GM19452 (cell line): ENCODE data around the gene CEP85L.

Experiments used
- ATAC-seq: cut with Tn5 transposase; IDR thresholded peaks from one replicate; pipeline ENCODE4 v1.9.1; 2021; ENCODE audit not compliant: unreplicated experiment

The CEP85L gene

DNA sequence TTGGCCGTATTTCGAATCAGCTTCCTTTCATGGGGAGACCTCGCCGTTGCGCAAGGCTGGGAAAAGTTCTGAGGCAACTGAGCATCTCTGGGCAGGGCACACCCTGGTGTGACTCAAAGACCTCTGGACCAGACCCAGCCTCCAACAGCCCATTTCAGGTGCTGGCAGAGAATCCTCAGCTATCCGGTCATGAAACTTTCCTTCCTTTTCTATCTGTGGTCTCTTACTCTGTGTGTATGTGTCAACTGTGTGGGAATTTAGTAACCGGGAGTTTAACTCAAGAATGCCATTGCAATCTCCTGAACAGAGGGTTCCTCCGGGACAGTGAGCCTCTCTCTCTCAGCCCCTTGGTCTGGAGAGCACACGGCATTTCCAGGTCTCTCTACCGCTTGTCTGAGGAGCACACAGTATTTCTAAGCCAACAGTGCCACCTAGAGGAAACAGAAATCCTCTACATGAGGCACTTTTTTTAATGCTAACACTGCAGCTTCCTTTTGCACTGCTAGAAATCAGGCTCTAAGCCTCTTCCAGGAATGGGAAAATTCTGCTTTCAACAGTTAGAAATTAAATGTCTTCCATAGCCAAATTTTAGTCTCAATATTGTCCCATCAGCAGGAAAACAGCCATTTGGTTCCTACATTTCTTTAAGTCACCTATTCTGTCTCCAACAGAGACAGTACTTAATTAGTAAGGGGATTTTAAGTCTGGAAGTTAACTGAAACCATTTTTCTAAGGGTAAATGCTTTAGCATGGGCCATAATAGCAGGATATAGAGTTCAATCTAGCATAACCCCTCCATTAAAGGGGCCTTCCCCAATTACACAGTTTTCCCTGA is 70.6 kb downstream of the CEP85L start:
- ATAC-seq, result no peak

DNA sequence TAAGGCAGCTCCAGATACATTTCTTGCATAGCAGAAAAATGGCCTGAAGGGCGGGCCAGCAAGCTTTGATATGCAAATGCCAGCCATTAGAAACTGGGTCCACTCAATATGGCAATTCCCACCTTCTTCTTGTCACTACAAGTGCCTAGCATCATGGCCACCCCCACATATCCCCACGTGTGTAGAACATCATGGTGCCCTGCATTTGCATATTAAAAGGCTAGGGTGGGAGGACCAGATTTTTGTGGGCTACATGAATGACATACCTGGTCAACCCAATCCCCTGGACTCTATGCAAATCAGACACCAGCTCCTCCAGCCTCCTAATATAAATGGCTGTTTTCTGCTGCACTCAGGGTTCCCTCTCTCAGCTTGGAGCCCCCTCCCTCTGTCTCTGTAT is 71.6 kb downstream of the CEP85L start:
- no peak for ATAC-seq

DNA sequence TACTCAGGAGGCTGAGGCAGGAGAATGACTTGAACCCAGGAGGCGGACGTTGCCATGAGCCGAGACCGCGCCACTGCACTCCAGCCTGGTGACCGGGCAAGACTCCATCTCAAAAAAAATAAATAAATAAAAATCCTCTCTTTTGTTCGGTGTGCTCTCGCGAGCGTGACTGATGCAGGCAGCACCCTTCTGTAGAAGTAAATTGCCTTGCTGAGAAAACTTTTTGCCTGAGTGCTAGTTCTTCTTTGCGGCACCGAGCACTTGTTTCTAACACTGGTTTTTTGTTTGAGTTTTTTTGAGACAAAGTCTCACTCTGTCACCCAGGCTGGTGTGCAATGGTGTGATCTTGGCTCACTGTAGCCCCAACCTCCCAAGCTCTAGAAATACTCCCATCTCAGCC is 72.8 kb downstream of the CEP85L start:
- no peak for ATAC-seq

DNA sequence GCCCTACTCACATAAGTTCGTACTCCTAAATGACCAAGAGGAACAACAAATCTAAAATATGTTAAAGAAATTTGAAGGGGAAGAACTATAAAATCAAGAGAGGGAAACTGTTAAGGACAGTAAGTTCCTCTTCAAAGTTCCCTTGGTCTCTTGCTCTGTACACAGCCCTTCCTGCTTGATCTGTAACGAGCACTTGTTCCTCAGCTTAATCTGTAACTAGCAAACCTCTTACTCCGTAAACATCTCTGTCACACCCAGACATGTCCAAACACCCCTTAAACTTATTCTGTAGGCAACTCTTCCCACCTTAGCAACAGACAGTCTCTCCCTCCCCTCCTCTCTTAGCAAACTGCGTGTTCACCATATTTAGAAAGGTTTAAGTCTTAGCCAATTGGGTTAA is 73.4 kb downstream of the CEP85L start:
- ATAC-seq, result no peak

DNA sequence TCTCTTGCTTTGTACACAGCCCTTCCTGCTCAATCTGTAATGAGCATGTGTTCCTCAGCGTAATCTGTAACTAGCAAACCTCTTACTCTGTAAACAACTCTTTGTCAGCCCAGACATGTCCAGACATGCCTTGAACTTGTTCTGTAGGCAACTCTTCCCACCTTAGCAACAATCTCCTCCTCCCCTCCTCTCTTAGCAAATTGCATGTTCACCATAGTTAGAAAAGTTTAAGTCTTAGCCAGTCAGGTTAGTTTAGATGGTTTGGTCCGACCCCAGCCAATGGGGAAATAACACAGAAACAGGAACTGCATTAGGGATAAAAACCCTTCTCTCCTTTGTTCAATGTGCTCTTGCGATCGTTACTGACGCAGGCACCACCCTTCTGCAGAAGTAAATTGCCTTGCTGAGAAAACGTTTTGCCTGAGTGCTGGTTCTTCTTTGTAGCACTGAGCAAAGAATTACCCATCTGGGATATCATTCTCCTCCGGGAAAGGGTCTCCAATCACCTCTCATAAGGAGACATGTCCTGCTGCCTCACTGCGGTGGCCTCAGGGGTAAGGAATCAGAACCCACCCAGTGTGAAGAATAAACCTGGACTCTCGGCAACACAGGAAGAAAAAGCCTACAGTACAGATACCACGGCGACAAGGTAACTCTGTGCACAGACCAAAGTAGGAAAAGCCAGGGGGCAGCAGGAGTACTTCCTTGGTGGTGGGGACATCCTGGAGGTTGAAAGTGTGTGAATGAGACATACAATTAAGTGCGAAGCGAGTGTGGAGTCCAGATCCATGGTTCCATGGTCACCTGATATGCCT is 77.1 kb downstream of the CEP85L start:
- ATAC-seq, result no peak

DNA sequence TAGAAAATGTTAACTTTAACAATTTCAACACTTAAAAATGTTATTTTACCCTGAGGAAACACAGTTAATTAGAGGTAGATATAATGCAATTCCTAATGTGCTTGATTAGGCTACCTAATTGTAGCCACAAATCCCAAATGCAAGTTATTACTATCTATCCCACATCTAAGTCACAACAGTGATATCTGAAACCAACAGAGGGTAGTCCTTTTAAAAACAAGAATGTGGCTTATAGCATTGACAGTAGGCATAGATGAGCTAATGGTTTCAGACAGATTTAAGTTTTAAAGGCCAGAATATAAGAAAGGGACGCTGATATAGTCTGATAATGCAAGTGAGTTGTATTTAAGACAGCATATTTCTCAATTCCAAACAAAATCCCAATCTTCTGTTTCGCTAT is 80.3 kb downstream of the CEP85L start:
- no peak for ATAC-seq

DNA sequence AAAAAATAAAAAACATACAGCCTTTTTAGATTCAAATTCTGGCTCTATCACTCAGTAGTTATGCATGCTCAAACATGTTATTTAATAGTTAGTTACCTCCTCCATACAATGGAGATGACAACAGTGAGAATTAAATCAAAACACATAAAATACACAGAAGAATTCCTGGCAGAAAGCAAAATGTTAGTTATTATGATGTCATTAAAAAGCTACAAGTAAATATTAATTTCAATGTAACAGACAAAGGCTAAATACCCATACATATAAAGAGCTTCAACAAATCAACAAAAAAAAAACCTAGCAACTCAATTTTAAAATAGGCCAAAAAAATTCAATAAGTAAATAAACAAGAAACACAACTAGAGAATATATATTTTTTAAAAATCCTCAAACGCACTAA is 81.9 kb downstream of the CEP85L start:
- ATAC-seq, result no peak

DNA sequence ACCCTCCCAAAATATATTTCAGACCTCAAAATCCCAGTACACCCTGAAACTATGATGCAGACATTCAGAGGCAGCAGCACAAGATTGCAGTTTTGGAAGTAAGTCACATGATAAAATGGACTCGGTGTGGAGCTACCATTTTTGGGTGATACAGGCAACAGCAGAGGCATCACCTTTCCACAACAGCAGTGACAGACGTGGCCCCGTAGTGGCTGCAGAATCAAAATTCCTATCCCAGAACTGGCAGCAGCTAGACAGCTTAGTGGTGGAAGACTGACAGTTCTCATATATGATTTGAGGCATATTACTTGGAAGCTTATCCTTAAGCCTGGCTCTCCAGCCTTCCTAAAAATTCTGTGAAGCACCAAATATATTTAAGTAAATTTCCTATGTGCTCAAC is 83.4 kb downstream of the CEP85L start:
- no peak for ATAC-seq

DNA sequence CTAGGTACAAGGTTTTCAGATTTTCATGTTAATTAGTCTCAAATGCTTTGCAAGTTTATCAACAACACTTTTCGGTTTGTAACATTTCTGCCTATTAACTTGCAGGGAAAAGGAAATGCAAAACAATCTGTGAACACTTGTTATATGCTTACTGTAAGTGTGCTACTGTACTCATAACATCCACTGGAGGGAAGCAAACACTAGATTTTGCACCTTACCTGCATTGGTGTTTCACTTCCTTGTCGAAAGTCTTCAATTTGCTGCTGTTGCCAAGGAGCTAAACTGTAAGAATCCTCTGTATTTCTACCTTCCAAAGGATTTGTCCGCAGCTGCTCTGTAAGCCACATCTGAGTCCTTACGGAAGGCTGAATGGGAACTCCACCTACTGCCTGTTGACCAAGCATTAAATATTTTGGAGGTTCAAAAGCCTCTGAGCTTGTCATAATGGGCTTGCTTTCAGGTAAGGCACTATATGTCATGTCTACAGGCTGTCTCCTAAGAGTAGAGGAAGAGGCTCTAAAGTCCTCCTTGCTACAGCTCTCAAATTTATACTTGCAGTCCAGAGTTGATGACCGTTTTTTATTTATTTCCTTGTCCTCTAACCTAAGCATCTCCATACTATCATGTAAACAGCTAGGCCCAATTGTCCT is 86.0 kb downstream of the CEP85L start:
- peak; percentile 98 for ATAC-seq

DNA sequence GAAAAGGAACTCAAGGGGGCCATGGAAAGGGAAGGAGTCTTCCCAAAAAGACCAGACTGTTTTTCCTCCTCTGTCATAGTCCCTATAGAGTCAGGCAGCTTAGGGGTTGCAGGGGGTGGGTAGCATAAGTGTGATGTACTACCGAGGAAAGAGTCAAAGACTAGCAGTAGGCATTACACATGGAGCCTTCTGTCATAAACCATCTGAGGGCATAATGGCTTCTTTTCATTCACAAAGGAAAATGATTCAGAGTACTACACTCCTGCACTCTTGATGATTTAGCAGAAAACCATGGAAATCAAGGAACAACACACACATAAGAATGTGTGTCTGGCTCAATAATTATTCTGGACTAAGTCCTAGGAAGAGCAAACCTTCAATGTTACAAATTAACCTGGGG is 88.4 kb downstream of the CEP85L start:
- no peak for ATAC-seq

DNA sequence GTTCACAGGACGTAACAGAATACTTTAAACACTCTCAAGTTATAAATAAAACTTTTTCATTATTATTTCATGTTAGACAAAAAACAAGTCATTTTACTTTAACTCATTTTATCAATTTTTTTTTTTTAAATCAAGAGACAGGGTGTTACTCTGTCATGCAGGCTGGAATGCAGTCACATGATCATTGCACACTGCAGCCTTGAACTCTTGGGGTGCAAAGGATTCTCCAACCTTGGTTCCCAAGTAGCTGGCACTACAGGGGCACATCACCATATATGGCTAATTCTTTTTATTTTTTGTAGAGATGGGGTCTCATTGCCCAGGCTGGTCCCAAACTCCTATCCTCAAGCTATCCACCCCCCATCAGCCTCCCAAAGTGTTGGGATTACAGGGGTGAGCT is 89.1 kb downstream of the CEP85L start:
- ATAC-seq, result no peak

DNA sequence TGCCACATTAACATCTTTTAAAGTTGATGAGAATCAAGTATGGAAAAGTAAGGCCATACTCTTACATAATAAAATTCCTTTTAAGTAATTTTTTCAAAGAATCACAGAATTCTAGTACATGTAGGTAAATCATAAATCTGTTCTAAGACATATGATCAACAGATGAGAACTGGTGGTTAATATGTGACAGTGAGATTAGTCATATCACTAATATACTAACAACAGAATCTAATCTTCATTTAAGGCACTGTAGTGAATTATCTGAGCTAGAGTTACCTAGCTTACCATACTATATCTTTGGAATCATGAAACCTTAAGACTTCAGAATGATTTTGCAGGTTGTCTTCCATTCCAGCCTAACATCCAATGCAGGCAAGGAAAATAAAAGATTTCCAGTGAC is 91.7 kb downstream of the CEP85L start:
- peak; percentile 59 for ATAC-seq

DNA sequence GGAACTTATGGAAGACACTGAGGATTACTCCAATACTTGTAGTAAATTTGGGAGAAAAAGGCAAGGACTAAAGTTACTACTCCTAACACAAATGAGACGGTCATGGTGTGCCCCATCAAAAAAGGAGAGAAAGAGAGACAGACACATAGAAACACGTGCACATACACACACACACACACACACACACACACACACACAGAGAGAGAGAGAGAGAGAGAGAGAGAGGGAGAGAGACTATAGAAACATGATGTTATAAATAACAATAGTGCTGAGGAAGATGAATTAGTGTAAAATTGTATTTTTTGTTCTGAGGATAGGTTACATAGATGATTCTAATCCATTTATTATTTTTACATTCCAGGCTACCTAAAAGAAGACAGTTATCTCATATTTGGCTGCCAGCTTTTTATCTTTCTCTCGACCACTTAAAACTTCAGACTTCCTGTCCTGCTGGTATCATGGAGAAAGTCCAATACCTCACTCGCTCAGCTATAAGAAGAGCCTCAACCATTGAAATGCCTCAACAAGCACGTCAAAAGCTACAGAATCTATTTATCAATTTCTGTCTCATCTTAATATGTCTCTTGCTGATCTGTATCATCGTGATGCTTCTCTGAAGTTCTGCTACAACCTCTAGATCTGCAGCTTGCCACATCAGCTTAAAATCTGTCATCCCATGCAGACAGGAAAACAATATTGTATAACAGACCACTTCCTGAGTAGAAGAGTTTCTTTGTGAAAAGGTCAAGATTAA is 92.8 kb downstream of the CEP85L start:
- ATAC-seq, result peak; percentile 61

DNA sequence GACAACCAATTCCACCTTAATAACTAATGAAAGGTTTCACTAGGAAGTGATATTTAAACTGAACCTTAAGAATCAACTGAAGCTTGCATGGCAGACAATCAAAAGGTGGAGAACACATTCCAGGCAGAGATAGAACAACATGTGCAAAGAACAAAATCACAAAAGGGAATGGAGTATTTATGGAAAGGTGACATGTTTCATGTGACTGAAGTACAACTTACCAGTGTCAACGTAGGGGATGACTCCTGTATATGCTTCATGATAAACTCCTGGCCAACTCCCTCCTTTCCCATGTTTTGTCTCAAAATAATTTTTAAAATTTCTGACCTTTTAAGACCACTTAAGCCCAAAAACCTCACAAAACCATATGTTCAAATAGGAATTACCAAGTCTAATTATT is 96.7 kb downstream of the CEP85L start:
- ATAC-seq, result no peak

DNA sequence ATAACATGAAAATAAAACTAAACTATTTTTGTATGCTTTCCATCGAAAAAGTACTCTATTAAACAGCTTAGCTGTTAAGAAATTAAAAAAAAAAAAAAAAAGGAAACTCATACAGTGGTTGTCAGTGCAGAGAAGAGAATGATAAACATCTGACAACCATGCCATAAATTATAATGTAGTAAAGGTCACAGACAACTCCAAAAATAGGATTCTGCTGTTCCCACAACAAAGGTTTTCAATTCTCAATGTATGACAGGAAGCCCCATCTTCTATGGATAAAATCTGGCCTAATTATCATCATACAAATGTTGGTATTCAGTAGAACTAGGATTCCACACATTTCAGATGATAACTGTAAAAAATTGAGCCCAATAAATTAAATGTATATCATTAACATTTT is 98.3 kb downstream of the CEP85L start:
- no peak for ATAC-seq

DNA sequence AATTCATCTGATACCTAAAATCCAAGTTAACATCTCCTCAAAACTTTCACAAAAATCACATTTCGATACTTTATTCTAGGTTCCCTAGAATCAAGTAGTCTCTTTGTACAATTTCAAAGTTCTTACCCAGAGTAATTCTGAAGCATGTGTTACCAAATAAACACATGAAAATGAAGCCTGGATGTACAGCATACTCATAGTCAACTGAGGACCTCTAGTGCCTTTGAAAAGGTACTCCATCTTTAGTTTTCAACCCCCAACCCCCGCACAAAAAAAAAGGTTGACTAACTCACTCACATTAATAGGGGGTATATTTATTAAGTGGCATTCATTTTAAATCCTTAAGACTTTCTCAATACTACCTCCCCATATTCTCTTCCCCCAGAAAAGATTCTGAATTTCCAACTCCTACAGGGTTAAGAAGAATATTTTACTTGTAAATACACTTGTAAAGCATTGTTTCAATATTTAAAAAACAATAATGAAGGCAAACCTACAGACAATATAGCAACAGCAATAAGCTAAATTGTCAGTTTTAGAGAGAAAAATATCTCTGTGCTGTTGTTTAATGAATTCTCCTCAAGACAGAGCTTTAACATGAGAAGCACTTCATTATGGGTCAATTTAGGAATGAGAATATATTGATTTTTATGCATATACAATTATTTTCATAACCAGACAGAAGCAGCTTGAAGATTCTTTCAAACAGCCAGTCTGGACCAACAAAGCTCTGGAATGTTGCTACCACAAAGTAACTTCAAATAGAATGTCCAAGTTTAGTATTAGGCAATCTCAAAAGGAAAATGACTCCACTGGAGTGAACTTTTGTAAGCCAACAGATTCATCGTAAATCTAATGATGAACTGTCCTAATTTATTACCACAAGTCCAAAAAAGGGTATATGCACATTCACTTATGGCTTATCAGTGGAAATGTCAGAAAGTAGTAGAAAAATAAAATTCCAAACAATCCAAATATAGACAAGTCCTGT is 100.0 kb downstream of the CEP85L start:
- peak; percentile 81 for ATAC-seq

DNA sequence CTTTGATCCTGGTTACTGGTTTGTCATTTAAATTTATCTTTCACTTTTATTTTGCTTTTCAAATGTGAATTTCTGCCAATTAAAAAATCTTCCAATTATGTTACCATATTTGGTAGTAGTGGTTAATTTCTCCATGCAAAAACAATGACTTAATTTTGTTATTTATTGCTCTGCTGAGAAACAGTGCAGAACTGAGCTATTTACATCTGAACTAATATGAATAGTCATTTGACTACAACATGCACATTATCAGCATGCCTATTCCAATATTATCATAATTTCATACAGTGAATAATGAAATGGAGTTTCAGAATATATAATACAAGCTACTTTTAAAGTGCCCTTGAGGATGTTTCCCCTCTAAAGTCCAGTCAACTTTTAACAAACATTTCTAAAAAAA is 102.8 kb downstream of the CEP85L start:
- ATAC-seq, result no peak

DNA sequence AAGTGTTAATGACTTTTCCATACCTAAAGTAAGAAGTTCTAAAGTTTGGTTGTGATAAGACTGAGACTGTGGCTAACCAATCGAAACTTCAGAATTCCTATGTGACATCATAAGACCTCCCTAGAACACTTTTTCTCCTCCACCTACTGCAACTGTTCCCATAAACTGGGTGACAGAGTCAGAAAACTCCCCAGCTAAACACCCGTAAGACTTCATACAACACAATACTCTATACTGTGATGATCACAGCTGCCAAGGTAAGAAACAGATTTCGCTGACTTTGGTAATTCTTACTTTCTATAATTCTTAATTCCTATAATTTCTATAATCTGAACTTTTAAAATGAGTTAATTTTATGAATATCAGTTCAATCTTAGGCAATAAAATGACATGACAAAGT is 103.3 kb downstream of the CEP85L start, which contains the start of gene PLN:
TSS of gene PLN (plus strand) at position 161 of the 400 bp plus-strand sequence. CDS start 10,626 bp downstream, outside the sequence.
- no peak for ATAC-seq

DNA sequence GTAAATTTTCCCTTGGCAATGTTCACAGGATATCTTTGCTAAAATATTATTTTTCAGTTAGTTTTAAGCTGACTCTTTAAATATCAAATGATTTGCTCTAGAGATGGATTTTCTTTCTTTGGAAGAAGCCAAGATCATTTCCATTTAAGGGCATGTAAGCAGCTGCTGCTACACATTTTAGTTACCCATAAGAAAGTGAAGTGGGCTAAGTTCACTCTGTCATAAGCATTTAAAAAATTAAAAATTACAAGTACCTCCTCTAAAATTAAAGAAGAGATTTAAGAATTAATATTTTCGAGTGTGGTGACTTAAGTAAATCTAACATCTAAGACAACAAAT is 104.5 kb downstream of the CEP85L start:
- no peak for ATAC-seq
